GM21423 (cell line): ENCODE results near the gene MPP1.

Experiments used
- ATAC-seq: cut with Tn5 transposase; IDR thresholded peaks from one replicate; pipeline ENCODE4 v1.9.1; 2021; ENCODE audit warnings: mild to moderate bottlenecking, moderate library complexity; ENCODE audit not compliant: unreplicated experiment

Gene MPP1

GRCh38 chrX:154732421-154733065 is 72.7 kb downstream of the MPP1 start:
- no peak for ATAC-seq

DNA sequence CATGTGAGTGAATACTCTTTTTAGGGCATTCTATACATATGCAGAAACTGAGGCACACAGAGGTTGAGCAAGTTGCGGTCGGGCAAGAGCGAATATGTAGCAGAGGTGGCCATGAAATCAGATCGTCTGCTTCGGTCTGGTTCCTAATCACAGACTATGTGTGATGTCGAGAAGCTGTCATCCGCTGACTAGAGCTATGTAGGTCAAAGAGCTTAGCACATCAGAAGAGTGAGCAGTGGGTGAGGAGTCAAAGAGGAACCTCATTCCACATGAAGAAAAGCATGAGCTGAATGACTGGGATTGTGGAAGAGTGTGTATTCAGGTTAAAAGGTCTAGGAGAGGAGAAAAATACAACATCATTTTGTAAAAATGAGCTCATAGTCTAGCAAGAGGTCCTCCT is 73.4 kb downstream of the MPP1 start:
- ATAC-seq = no peak

- no peak for ATAC-seq
Measured at GRCh38 chrX:154731184-154731583, 74.1 kb downstream of the MPP1 start.

DNA sequence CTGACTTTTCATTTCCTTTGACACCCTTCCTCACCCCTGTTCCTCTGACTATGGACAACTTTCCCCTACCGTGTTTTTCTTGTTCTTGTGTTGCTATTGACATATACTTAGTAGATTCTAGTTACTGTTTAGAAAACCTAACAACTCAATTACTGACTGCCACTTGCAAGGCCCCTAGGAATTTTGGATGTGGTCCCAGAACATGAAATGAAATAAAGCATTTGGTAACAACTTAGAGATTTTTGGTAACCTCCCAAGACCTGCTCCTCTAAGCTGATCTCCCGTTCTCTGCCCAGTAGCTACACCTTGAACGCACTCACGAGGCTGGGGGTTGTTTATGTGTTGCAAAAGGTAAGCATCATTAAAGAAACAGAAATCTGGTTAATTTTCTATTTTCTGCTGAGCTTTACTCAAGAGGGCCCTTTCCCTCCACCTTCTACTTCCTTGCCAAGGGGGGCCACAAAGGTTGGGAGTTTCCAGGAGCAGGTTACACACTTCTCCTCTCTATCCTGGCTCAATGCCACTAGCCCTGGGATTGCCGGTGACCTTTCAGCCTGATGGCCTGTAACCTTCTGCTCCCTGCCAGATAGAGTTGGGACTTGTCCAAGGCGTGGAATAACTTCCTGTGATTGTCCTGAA is 74.9 kb downstream of the MPP1 start:
- ATAC-seq = no peak

GRCh38 chrX:154729439-154729838 is 75.8 kb downstream of the MPP1 start:
- no peak for ATAC-seq
